ENCODE measurements around the gene PSME3IP1. TPM values are rescaled to one million over a fixed set of nuclear protein-coding genes. Genes with fewer than 3 reads are reported as not detected.

The PSME3IP1 gene
- total RNA-seq, 1 donor from 2014 or later, result 76.1 TPM

- no peak for DNase-seq (ENCODE audit: low spot score)
Observed at GRCh38 chr16:57169327-57169726, 16.5 kb downstream of the PSME3IP1 start.

- DNase-seq (ENCODE audit: low spot score), result peak; percentile 28
Observed at GRCh38 chr16:57167953-57168352, 17.9 kb downstream of the PSME3IP1 start.

GRCh38 chr16:57167538-57167937, 18.3 kb downstream of the PSME3IP1 start:
- DNase-seq (ENCODE audit: low spot score), result no peak

- DNase-seq (ENCODE audit: low spot score), result no peak
Observed at GRCh38 chr16:57166951-57167350, 18.9 kb downstream of the PSME3IP1 start.

- no peak for DNase-seq (ENCODE audit: low spot score)
Observed at GRCh38 chr16:57166451-57166850, 19.4 kb downstream of the PSME3IP1 start.

GRCh38 chr16:57165938-57166337, 19.9 kb downstream of the PSME3IP1 start:
- DNase-seq (ENCODE audit: low spot score), result no peak

- DNase-seq (ENCODE audit: low spot score), result no peak
Observed at GRCh38 chr16:57165483-57165882, 20.4 kb downstream of the PSME3IP1 start.

- no peak for DNase-seq (ENCODE audit: low spot score)
Observed at GRCh38 chr16:57163842-57164241, 22.0 kb downstream of the PSME3IP1 start.

- no peak for DNase-seq (ENCODE audit: low spot score)
Observed at GRCh38 chr16:57159447-57159846, 26.4 kb downstream of the PSME3IP1 start.

- DNase-seq (ENCODE audit: low spot score), result no peak
Observed at GRCh38 chr16:57157533-57157932, 28.3 kb downstream of the PSME3IP1 start.

- DNase-seq (ENCODE audit: low spot score), result no peak
Observed at GRCh38 chr16:57156351-57156703, 29.5 kb downstream of the PSME3IP1 start.

- DNase-seq (ENCODE audit: low spot score), result no peak
Observed at GRCh38 chr16:57155702-57156350, 30.0 kb downstream of the PSME3IP1 start.

- no peak for DNase-seq (ENCODE audit: low spot score)
Observed at GRCh38 chr16:57153841-57154240, 32.0 kb downstream of the PSME3IP1 start.

- no peak for DNase-seq (ENCODE audit: low spot score)
Observed at GRCh38 chr16:57152096-57153093, 33.4 kb downstream of the PSME3IP1 start.

GRCh38 chr16:57151369-57151768, 34.5 kb downstream of the PSME3IP1 start:
- no peak for DNase-seq (ENCODE audit: low spot score)

GRCh38 chr16:57150682-57151330, 35.0 kb downstream of the PSME3IP1 start:
- DNase-seq (ENCODE audit: low spot score), result no peak

GRCh38 chr16:57149391-57149790, 36.4 kb downstream of the PSME3IP1 start:
- no peak for DNase-seq (ENCODE audit: low spot score)

- no peak for DNase-seq (ENCODE audit: low spot score)
Observed at GRCh38 chr16:57148481-57148880, 37.4 kb downstream of the PSME3IP1 start.

- no peak for DNase-seq (ENCODE audit: low spot score)
Observed at GRCh38 chr16:57147381-57148221, 38.2 kb downstream of the PSME3IP1 start.

GRCh38 chr16:57146735-57147134, 39.1 kb downstream of the PSME3IP1 start:
- no peak for DNase-seq (ENCODE audit: low spot score)

GRCh38 chr16:57146040-57146647, 39.7 kb downstream of the PSME3IP1 start:
- DNase-seq (ENCODE audit: low spot score), result no peak
